HepG2 (cell line): ENCODE measurements around the gene ATP2B2. TPM values are rescaled to one million over a fixed set of nuclear protein-coding genes. Genes with fewer than 3 reads are reported as not detected.

Experiments used
- ATAC-seq: fragments of 200-7000 bp; cut with Tn5 transposase; 3 replicates; pipeline ENCODE4 v1.9.1; 2020; ENCODE audit warnings: mild to moderate bottlenecking, moderate library complexity
- BruUV-seq: library from RNA; stranded (reverse); fragments of 400-500 nt; replicated peaks from 2 replicates; lab custom pipeline; 2021; lab: Mats Ljungman, UMichigan
- CTCF ChIA-PET: fragments of 300-600 bp; formaldehyde crosslinking; extraction: SDS; loops from one replicate; lab custom pipeline; 2021; ENCODE audit warnings: low total read pairs, inconsistent platforms, low intra/inter-chr PET ratio; lab: Yijun Ruan, JAX
- POLR2A ChIA-PET: fragments of 350-600 bp; sonication (Branson Sonifier 250); formaldehyde crosslinking; loops from one replicate; lab custom pipeline; 2020; ENCODE audit warnings: antibody characterized with exemption, inconsistent platforms; lab: Yijun Ruan, JAX
- DNase-seq: peaks from one replicate; pipeline ENCODE4 v3.0.0-alpha.2; 2015; ENCODE audit warnings: low spot score
- FAIRE-seq: peaks from 3 replicates; lab custom pipeline; 2011; peaks lifted over from hg19 to GRCh38; lab: Jason Lieb, UNC
- H2AFZ ChIP-seq: one replicate; pipeline ENCODE4 v1.6.1; 2011; ENCODE audit warnings: low read length, inconsistent platforms
- H3K27ac ChIP-seq: fragments of 300-600 bp; 3 replicates; pipeline ENCODE4 v1.8.0; 2011; ENCODE audit warnings: mixed run types, mild to moderate bottlenecking, mixed read lengths, low read length, inconsistent platforms; ENCODE audit not compliant: insufficient read depth; ENCODE audit errors: extremely low read length
- H3K27me3 ChIP-seq, 2 experiments: fragments of 200-600 bp in 1 of 2; 2 replicates in 1 of 2; 3 replicates in 1 of 2; pipeline versions ENCODE4 v1.6.0 to v1.8.0; 2011; ENCODE audit warnings: low read length in 2 of 2, mild to moderate bottlenecking in 2 of 2, moderate library complexity in 2 of 2, inconsistent platforms in 1 of 2; ENCODE audit not compliant: insufficient read depth in 2 of 2, control insufficient read depth in 1 of 2
- H3K36me3 ChIP-seq, 2 experiments: fragments of 200-600 bp in 1 of 2; replicated peaks in 1 of 2; 2 replicates in 1 of 2; 3 replicates in 1 of 2; pipeline versions ENCODE4 v1.5.1 to v1.8.0; 2011; ENCODE audit warnings: low read length in 2 of 2, inconsistent platforms in 1 of 2; ENCODE audit not compliant: insufficient read depth in 2 of 2, control insufficient read depth in 1 of 2
- H3K4me1 ChIP-seq: 2 replicates; pipeline ENCODE4 v1.5.1; 2012; ENCODE audit warnings: low read length, inconsistent platforms; ENCODE audit not compliant: insufficient read depth
- H3K4me2 ChIP-seq: 2 replicates; pipeline ENCODE4 v1.6.0; 2011; ENCODE audit warnings: low read depth, low read length, inconsistent platforms
- H3K4me3 ChIP-seq, 3 experiments: fragments of 200-600 bp in 1 of 3; sonication (generic), shearing (Covaris generic) in 1 of 3; replicated peaks in 1 of 3; 2 replicates each; pipeline ENCODE4 v1.5.1; 2011 to 2016; ENCODE audit warnings: low read length in 3 of 3, inconsistent platforms in 2 of 3, low read depth in 2 of 3, mild to moderate bottlenecking in 2 of 3, control low read depth in 1 of 3, mixed read lengths in 1 of 3; ENCODE audit not compliant: insufficient read depth in 1 of 3
- H3K79me2 ChIP-seq: one replicate; pipeline ENCODE4 v1.6.1; 2011; ENCODE audit warnings: low read length, inconsistent platforms; ENCODE audit not compliant: insufficient read depth
- H3K9ac ChIP-seq: 2 replicates; pipeline ENCODE4 v1.6.0; 2011; ENCODE audit warnings: mild to moderate bottlenecking, low read depth, low read length, inconsistent platforms; ENCODE audit not compliant: insufficient read depth
- H3K9me3 ChIP-seq: 2 replicates; pipeline ENCODE4 v1.5.1; 2012; ENCODE audit warnings: mild to moderate bottlenecking, low read length
- H4K20me1 ChIP-seq: 2 replicates; pipeline ENCODE4 v1.6.0; 2011; ENCODE audit warnings: inconsistent platforms, mild to moderate bottlenecking, low read length, moderate library complexity; ENCODE audit not compliant: insufficient read depth
- CC2D1A ChIP-seq: sonication (generic); formaldehyde crosslinking; IDR thresholded peaks from 2 replicates; pipeline ENCODE4 v1.8.1; 2023; ENCODE audit warnings: mild to moderate bottlenecking, missing genetic modification reagents
- EEA1 ChIP-seq: sonication (generic); formaldehyde crosslinking; IDR thresholded peaks from 2 replicates; pipeline ENCODE4 v1.5.1; 2020; ENCODE audit warnings: mild to moderate bottlenecking, missing genetic modification reagents, borderline replicate concordance
- EHMT2 ChIP-seq: fragments of 200-600 bp; sonication (generic); IDR thresholded peaks from 2 replicates; pipeline ENCODE4 v1.7.0; 2017; ENCODE audit warnings: antibody characterized with exemption, low read depth, low read length, borderline replicate concordance
- FOSL2 ChIP-seq: sonication (generic); formaldehyde crosslinking; IDR thresholded peaks from 2 replicates; pipeline ENCODE4 v1.4.0; 2020; ENCODE audit warnings: missing genetic modification reagents
- HMGA1 ChIP-seq: sonication (generic); formaldehyde crosslinking; conservative IDR thresholded peaks from 2 replicates; pipeline ENCODE4 v1.4.0; 2020; ENCODE audit warnings: missing genetic modification reagents
- HNRNPUL1 ChIP-seq: fragments of 200-400 bp; formaldehyde crosslinking; IDR thresholded peaks from 2 replicates; pipeline ENCODE4 v1.6.1; 2017; ENCODE audit warnings: low read depth, mild to moderate bottlenecking, low read length, moderate library complexity
- HOXA3 ChIP-seq: sonication (generic); formaldehyde crosslinking; IDR thresholded peaks from 2 replicates; pipeline ENCODE4 v1.5.0; 2020; ENCODE audit warnings: missing genetic modification reagents
- IRF2 ChIP-seq: IDR thresholded peaks from 2 replicates; pipeline ENCODE4 v1.6.1; 2018; ENCODE audit warnings: missing genetic modification reagents, missing compliant biosample characterization
- LCORL ChIP-seq, 2 experiments: fragments of 450-650 bp in 1 of 2; sonication (generic) in 1 of 2; formaldehyde crosslinking in 1 of 2; IDR thresholded peaks; 2 replicates each; pipeline versions ENCODE4 v1.5.0 to v1.6.1; 2017 to 2020; ENCODE audit warnings: antibody characterized with exemption in 1 of 2, missing genetic modification reagents in 1 of 2
- MBD4 ChIP-seq: IDR thresholded peaks from 2 replicates; pipeline ENCODE4 v1.6.1; 2012; ENCODE audit warnings: low read length, inconsistent platforms, borderline replicate concordance
- SATB2 ChIP-seq: sonication (generic); formaldehyde crosslinking; IDR thresholded peaks from 2 replicates; pipeline ENCODE4 v1.5.0; 2020; ENCODE audit warnings: missing genetic modification reagents
- SMARCE1 ChIP-seq: fragments of 450-650 bp; IDR thresholded peaks from 2 replicates; pipeline ENCODE4 v1.6.1; 2017; ENCODE audit warnings: borderline replicate concordance
- SRSF4 ChIP-seq: fragments of 200-400 bp; formaldehyde crosslinking; IDR thresholded peaks from one replicate; pipeline ENCODE4 v1.6.1; 2018; ENCODE audit warnings: mild to moderate bottlenecking, low read depth, low read length, moderate library complexity; ENCODE audit not compliant: poor library complexity, severe bottlenecking
- ZNF143 ChIP-seq: sonication (generic); formaldehyde crosslinking; IDR thresholded peaks from 2 replicates; pipeline ENCODE4 v1.4.0; 2020; ENCODE audit warnings: missing genetic modification reagents
- ZNF550 ChIP-seq: sonication (generic); formaldehyde crosslinking; IDR thresholded peaks from 2 replicates; pipeline ENCODE4 v1.4.0; 2020; ENCODE audit warnings: mild to moderate bottlenecking, missing genetic modification reagents, borderline replicate concordance
- ZNF773 ChIP-seq: sonication (generic); formaldehyde crosslinking; IDR thresholded peaks from 2 replicates; pipeline ENCODE4 v1.4.0; 2020; ENCODE audit warnings: missing genetic modification reagents, borderline replicate concordance
- WGBS: methylation state at CpG from one replicate; pipeline ENCODE4 v1.1.6; 2017; ENCODE audit warnings: low lambda C conversion rate; 5-methylcytosine and 5-hydroxymethylcytosine counted together
- in situ Hi-C: cut with HindIII; loops from 2 replicates; pipeline ENCODE4 v1.10.0; 2017; ENCODE audit warnings: low pct_unique_long_range_greater_than_20kb; ENCODE audit not compliant: extremely low pct_ligation_motif_present
- intact Hi-C: fragments of 100-400 bp; cut with micrococcal nuclease; formaldehyde crosslinking; loops from one replicate; pipeline ENCODE4 v1.10.0; 2022; ENCODE audit not compliant: unreplicated experiment
- polyA plus RNA-seq, 8 experiments: library from polyadenylated mRNA; depleted of rRNA in 3 of 8; stranded (reverse) in 7 of 8; unstranded in 1 of 8; fragments of >200 nt; fragmentation: Illumina TruSeq in 4 of 8; extraction: Trizol in 4 of 8; gene quantifications; 2 replicates each; pipeline versions ENCODE4 v1.2.1 to v1.2.3, GENCODE V29; 2011 to 2016; ENCODE audit warnings: low read depth in 4 of 8, missing spikeins in 1 of 8, mixed read lengths in 1 of 8; ENCODE audit not compliant: insufficient read depth in 1 of 8
- total RNA-seq, 5 experiments: library from RNA; depleted of rRNA; stranded (reverse); fragments of >200 nt; fragmentation: Illumina TruSeq; extraction: Trizol; gene quantifications; 2 replicates each; pipeline ENCODE4 v1.2.3, GENCODE V29; 2016; ENCODE audit warnings: low read depth in 1 of 5
- TF ChIP-seq, protein P1 (sequence below): sonication (generic); formaldehyde crosslinking; IDR thresholded peaks from 2 replicates; pipeline ENCODE4 v1.8.0; 2022; ENCODE audit warnings: missing genetic modification reagents, mild to moderate bottlenecking, borderline replicate concordance

ATP2B2 gene
- total and polyA plus RNA-seq, 2 of the 13 experiments (the other 11 are each of a cell fraction or from before 2014, with no cell fraction given), result 1.5 to 2.3 TPM

DNA sequence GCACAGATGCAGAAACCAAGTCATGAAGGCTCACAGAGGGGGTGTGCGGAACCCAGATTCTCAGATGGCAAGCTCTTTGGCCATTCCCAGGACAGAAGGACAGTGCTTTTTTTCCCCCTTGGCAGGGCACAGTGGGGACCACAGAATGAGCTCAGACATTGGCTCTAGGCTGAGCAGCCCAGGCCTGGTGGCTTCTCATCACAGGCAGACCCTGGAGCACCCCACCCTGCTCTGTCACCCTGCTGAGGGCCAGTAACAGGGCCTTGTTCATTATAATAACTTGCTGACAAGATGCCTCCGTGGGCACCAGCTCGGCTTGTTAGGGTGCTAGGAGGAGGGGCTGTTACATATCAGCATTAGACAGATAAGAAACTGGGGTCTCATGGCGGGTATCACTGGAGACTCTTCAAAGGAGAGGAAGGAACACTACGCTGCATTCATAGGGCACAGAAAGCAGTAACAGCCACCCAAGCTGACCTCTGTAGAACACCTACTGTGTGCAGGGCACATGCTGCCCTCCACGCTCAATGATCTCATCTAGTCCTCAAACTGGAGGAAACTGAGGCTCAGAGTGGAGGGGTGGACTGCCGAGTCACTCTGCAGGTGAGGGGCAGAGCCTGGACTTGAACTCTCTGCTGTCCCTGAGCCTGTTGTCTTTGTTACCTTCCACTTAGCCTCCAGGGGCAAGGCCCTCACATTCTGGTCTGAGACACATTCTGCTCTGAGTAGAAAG is 114.6 kb downstream of the ATP2B2 start:
- no TSS peak for BruUV-seq
- no peak for FAIRE-seq

DNA sequence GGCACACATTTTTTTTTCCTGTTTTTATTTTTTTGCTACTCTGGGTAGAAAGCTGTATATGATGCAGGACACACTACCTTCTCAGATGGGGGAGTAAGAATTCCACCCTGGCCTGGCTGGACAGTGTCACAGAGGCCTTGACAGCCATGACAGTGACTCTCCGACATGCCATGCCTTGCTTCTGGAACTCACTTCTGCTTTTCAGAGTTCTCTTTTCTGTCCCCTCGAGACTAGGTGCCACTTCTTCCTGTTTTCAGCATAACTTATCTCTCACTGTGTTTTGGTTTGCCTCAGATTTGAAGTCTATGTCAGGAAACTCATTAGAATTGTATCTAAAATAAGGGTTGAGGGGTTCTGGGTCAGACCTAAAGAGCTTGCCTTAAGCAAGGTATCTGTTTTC is 115.4 kb downstream of the ATP2B2 start:
- CTCF ChIA-PET, result no interaction called here
- BruUV-seq, result no TSS peak
- FAIRE-seq, result no peak
- H3K4me2 ChIP-seq, result no peak overlapping the region
- no peak overlapping the region for H2AFZ ChIP-seq
- no peak overlapping the region for H3K27ac ChIP-seq
- in situ Hi-C loops, result no loop called here
- intact Hi-C loops, result no loop called here
- H3K9me3 ChIP-seq, result no peaks in the 10 kb centered on the region
- H3K79me2 ChIP-seq, result no peaks in the 10 kb centered on the region
- H3K36me3 ChIP-seq, result no peaks in the 10 kb centered on the region
- no peak for DNase-seq
- whole genome bisulfite sequencing, result 51% methylated on average over 2 of the region's 2 CpGs
- no peak for ATAC-seq
- H3K4me1 ChIP-seq, result no peaks in the 10 kb centered on the region
- POLR2A ChIA-PET, result no interaction called here
- no peak overlapping the region for H3K4me3 ChIP-seq
- H3K9ac ChIP-seq, result no peak overlapping the region
- TF ChIP-seq SMARCE1 (no peak), HOXA3 (CRISPR knock-in tag) (no peak), FOSL2 (no peak), EHMT2 (no peak)
- no peaks in the 10 kb centered on the region for H3K27me3 ChIP-seq
- no peaks in the 10 kb centered on the region for H4K20me1 ChIP-seq

More for the DNA sequence above, 114.6 kb downstream of the ATP2B2 start:
- Histone ChIP-seq H3K4me1 (no peaks in the 10 kb centered on the region), H3K9ac (no peak overlapping the region), H2AFZ (no peak overlapping the region), H3K4me3 (no peak overlapping the region), H3K36me3 (no peaks in the 10 kb centered on the region), H3K9me3 (no peaks in the 10 kb centered on the region), H3K27ac (no peak overlapping the region), H3K4me2 (no peak overlapping the region)
- POLR2A ChIA-PET, result no interaction called here
- WGBS, result 60% methylated on average over 1 of the region's 7 CpGs
- ATAC-seq (no peak), DNase-seq (no peak)
- in situ Hi-C loops (no loop called here), intact Hi-C loops (no loop called here)
- TF ChIP-seq HMGA1 (CRISPR knock-in tag), result no peak
- no peak for TF ChIP-seq SRSF4
- TF ChIP-seq HNRNPUL1, result no peak
- TF ChIP-seq ZNF550 (CRISPR knock-in tag), result no peak
- TF ChIP-seq IRF2, result no peak
- no peak for TF ChIP-seq ZNF143
- TF ChIP-seq, protein P1, sequence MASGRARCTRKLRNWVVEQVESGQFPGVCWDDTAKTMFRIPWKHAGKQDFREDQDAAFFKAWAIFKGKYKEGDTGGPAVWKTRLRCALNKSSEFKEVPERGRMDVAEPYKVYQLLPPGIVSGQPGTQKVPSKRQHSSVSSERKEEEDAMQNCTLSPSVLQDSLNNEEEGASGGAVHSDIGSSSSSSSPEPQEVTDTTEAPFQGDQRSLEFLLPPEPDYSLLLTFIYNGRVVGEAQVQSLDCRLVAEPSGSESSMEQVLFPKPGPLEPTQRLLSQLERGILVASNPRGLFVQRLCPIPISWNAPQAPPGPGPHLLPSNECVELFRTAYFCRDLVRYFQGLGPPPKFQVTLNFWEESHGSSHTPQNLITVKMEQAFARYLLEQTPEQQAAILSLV (CRISPR knock-in tag), result no peak
- no peak for TF ChIP-seq LCORL (IDR thresholded peaks at IDR 0.05)
- no peak for TF ChIP-seq LCORL (CRISPR knock-in tag; IDR thresholded peaks at IDR 0.05)
- TF ChIP-seq CC2D1A (CRISPR knock-in tag), result no peak
- no peak for TF ChIP-seq SATB2 (CRISPR knock-in tag)
- no peak for TF ChIP-seq ZNF773 (CRISPR knock-in tag)
- TF ChIP-seq MBD4, result no peak
- no peak for TF ChIP-seq EEA1 (CRISPR knock-in tag)
- TF ChIP-seq, all 625 proteins: peak for 0
- no peaks in the 10 kb centered on the region for H4K20me1 ChIP-seq
- no peaks in the 10 kb centered on the region for H3K79me2 ChIP-seq
- CTCF ChIA-PET, result no interaction called here
- H3K27me3 ChIP-seq, result peaks cover 0 to 3% of the 10 kb centered on the region in 2 experiments; a peak in 1 of 5 replicates
